Endothelial cell (in vitro differentiated cells): ENCODE measurements around the gene CCDC157. TPM values are rescaled to one million over a fixed set of nuclear protein-coding genes. Genes with fewer than 3 reads are reported as not detected.

Experiments
- DNase-seq: peaks from one replicate; pipeline ENCODE4 v3.0.0; 2021; ENCODE audit warnings: low spot score
- H3K27ac Mint-ChIP-seq: one replicate; pipeline ENCODE4 v1.8.0; 2021; ENCODE audit warnings: mixed read lengths, inconsistent platforms; ENCODE audit not compliant: unreplicated experiment
- H3K27me3 Mint-ChIP-seq: one replicate; pipeline ENCODE4 v1.8.0; 2021; ENCODE audit warnings: mild to moderate bottlenecking, moderate library complexity, mixed read lengths, inconsistent platforms; ENCODE audit not compliant: unreplicated experiment
- H3K36me3 Mint-ChIP-seq: one replicate; pipeline ENCODE4 v1.8.0; 2021; ENCODE audit warnings: mild to moderate bottlenecking, low read depth, mixed read lengths, inconsistent platforms; ENCODE audit not compliant: unreplicated experiment
- H3K4me1 Mint-ChIP-seq: one replicate; pipeline ENCODE4 v1.8.0; 2021; ENCODE audit warnings: mild to moderate bottlenecking, mixed read lengths, inconsistent platforms; ENCODE audit not compliant: unreplicated experiment
- H3K4me3 Mint-ChIP-seq: one replicate; pipeline ENCODE4 v1.8.0; 2021; ENCODE audit warnings: mild to moderate bottlenecking, mixed read lengths, inconsistent platforms; ENCODE audit not compliant: unreplicated experiment
- H3K9me3 Mint-ChIP-seq: one replicate; pipeline ENCODE4 v1.8.0; 2021; ENCODE audit warnings: mixed read lengths, inconsistent platforms; ENCODE audit not compliant: unreplicated experiment
- CTCF ChIP-seq: fragments of 200-600 bp; sonication (generic); IDR thresholded peaks from one replicate; pipeline ENCODE4 v1.5.0; 2021; ENCODE audit warnings: antibody characterized with exemption; ENCODE audit not compliant: unreplicated experiment
- total RNA-seq: library from RNA; stranded (reverse); fragmentation: NEBNext Ultra II Directional; extraction: Animal tissue kit (Norgen Biotek cat#: 25700); gene quantifications from one replicate; pipeline ENCODE4 v1.2.1, GENCODE V29; 2021; ENCODE audit not compliant: unreplicated experiment

CCDC157 gene
- total RNA-seq, 1 donor from 2014 or later = 3.3 TPM

- Mint-ChIP-seq H3K4me3 (no peak overlapping the region), H3K27ac (no peak overlapping the region), H3K4me1 (peaks cover 3% of the 10 kb centered on the region), H3K36me3 (peaks cover 11% of the 10 kb centered on the region), H3K9me3 (no peaks in the 10 kb centered on the region), H3K27me3 (peaks cover 5% of the 10 kb centered on the region)
- TF ChIP-seq CTCF = no peak
- DNase-seq = no peak
These were observed 25.5 kb downstream of the CCDC157 start for GRCh38 chr22:30382340-30382739.

- H3K9me3 Mint-ChIP-seq = no peaks in the 10 kb centered on the region
- no peak for DNase-seq
- H3K4me3 Mint-ChIP-seq = no peak overlapping the region
- H3K27me3 Mint-ChIP-seq = peaks cover 5% of the 10 kb centered on the region
- TF ChIP-seq CTCF = no peak
- H3K27ac Mint-ChIP-seq = no peak overlapping the region
- peaks cover 3% of the 10 kb centered on the region for H3K4me1 Mint-ChIP-seq
- peaks cover 9% of the 10 kb centered on the region for H3K36me3 Mint-ChIP-seq
These were observed 26.3 kb downstream of the CCDC157 start for GRCh38 chr22:30383061-30383460.

- no peak for TF ChIP-seq CTCF
- no peak for DNase-seq
These were observed 29.1 kb downstream of the CCDC157 start for GRCh38 chr22:30385942-30386341.

GRCh38 chr22:30386608-30386959 lies 29.8 kb downstream of the CCDC157 start:
- Mint-ChIP-seq H3K27ac (no peak overlapping the region), H3K36me3 (peaks cover 4% of the 10 kb centered on the region), H3K27me3 (peaks cover 7% of the 10 kb centered on the region), H3K9me3 (no peaks in the 10 kb centered on the region), H3K4me3 (peak overlapping the region; percentile 91), H3K4me1 (peaks cover 7% of the 10 kb centered on the region)
- TF ChIP-seq CTCF = no peak
- no peak for DNase-seq

More at GRCh38 chr22:30385942-30386341, 29.1 kb downstream of the CCDC157 start:
- H3K4me3 Mint-ChIP-seq = peak overlapping the region; percentile 59
- H3K36me3 Mint-ChIP-seq = peaks cover 4% of the 10 kb centered on the region
- no peak overlapping the region for H3K27ac Mint-ChIP-seq
- H3K4me1 Mint-ChIP-seq = peaks cover 3% of the 10 kb centered on the region
- no peaks in the 10 kb centered on the region for H3K9me3 Mint-ChIP-seq
- H3K27me3 Mint-ChIP-seq = peaks cover 7% of the 10 kb centered on the region

- H3K27ac Mint-ChIP-seq = peak within 1 kb of the TSS; percentile 82
- peak; percentile 98 for TF ChIP-seq CTCF
- DNase-seq = peak; percentile 96
- peak within 1 kb of the TSS; percentile 91 for H3K4me3 Mint-ChIP-seq
- no peaks in the 10 kb centered on the region for H3K9me3 Mint-ChIP-seq
- H3K27me3 Mint-ChIP-seq = peaks cover 7% of the 10 kb centered on the region
- H3K36me3 Mint-ChIP-seq = peaks cover 4% of the 10 kb centered on the region
- peaks cover 7% of the 10 kb centered on the region for H3K4me1 Mint-ChIP-seq
These were observed 30.4 kb downstream of the CCDC157 start, which contains the start of gene RNF215 for GRCh38 chr22:30386960-30387827. RNF215 (minus strand) TSS chr22:30387411; CDS start chr22:30387313, 98 bp downstream.
